ENCODE results near the gene ASF1A. TPM values are rescaled to one million over a fixed set of nuclear protein-coding genes. Genes with fewer than 3 reads are reported as not detected.

ASF1A gene
- total RNA-seq, 1 donor from 2014 or later = 6.8 TPM

GRCh38 chr6:118882314-118882905 is 11.5 kb upstream of the ASF1A start:
- intact Hi-C loops (cut with DNase I) = no loop called here
- no peaks in the 10 kb centered on the region for H3K27me3 ChIP-seq

GRCh38 chr6:118886641-118887040 is 7.3 kb upstream of the ASF1A start:
- no peak overlapping the region for H3K4me3 ChIP-seq
- intact Hi-C loops (cut with DNase I) = no loop called here
- no peaks in the 10 kb centered on the region for H3K9me3 ChIP-seq
- no peaks in the 10 kb centered on the region for H3K27me3 ChIP-seq
- no peak for TF ChIP-seq CTCF (IDR thresholded peaks at IDR 0.05)
- no peak for DNase-seq (ENCODE audit: low spot score in 2 of 2)
- no peak overlapping the region for H3K27ac ChIP-seq
- no peaks in the 10 kb centered on the region for H3K36me3 ChIP-seq
- H3K4me1 ChIP-seq = peaks cover 0 to 6% of the 10 kb centered on the region in 2 donors

More at GRCh38 chr6:118882314-118882905, 11.5 kb upstream of the ASF1A start:
- Histone ChIP-seq H3K4me3 (no peak overlapping the region), H3K36me3 (no peaks in the 10 kb centered on the region), H3K9me3 (no peaks in the 10 kb centered on the region), H3K27ac (no peak overlapping the region), H3K4me1 (no peaks in the 10 kb centered on the region)
- TF ChIP-seq CTCF (IDR thresholded peaks at IDR 0.05) = no peak
- DNase-seq (ENCODE audit: low spot score in 2 of 2) = no peak

GRCh38 chr6:118889163-118889562 is 4.8 kb upstream of the ASF1A start:
- no peak for TF ChIP-seq CTCF (IDR thresholded peaks at IDR 0.05)
- H3K27me3 ChIP-seq = no peaks in the 10 kb centered on the region
- DNase-seq (ENCODE audit: low spot score in 2 of 2) = no peak
- no peaks in the 10 kb centered on the region for H3K36me3 ChIP-seq
- intact Hi-C loops (cut with DNase I) = no loop called here
- peaks cover 0 to 15% of the 10 kb centered on the region in 2 donors for H3K4me1 ChIP-seq
- no peak overlapping the region for H3K4me3 ChIP-seq
- H3K27ac ChIP-seq = no peak overlapping the region
- H3K9me3 ChIP-seq = no peaks in the 10 kb centered on the region

- TF ChIP-seq CTCF (IDR thresholded peaks at IDR 0.05) = no peak
Observed at GRCh38 chr6:118890997-118891790, 2.8 kb upstream of the ASF1A start.

GRCh38 chr6:118892355-118892991 is 1.5 kb upstream of the ASF1A start:
- peak overlapping the region; percentile 85 to 93 for H3K27ac ChIP-seq
- H3K36me3 ChIP-seq = no peaks in the 10 kb centered on the region
- no peak for TF ChIP-seq CTCF (IDR thresholded peaks at IDR 0.05)
- peaks cover 0 to 20% of the 10 kb centered on the region in 2 donors for H3K4me1 ChIP-seq
- no peaks in the 10 kb centered on the region for H3K27me3 ChIP-seq
- intact Hi-C loops (cut with DNase I) = loop anchor here (5.0 to 10.0 kb wide), 5 partner anchors 222 to 1288 kb away; partner anchors contain the start of genes GOPC, MAN1A1 and PLN
- no peak for DNase-seq (ENCODE audit: low spot score in 2 of 2)
- H3K4me3 ChIP-seq = peak overlapping the region; percentile 82 to 95
- no peaks in the 10 kb centered on the region for H3K9me3 ChIP-seq

More at GRCh38 chr6:118890997-118891790, 2.8 kb upstream of the ASF1A start:
- H3K4me1 ChIP-seq = peaks cover 0 to 19% of the 10 kb centered on the region in 2 donors
- H3K27ac ChIP-seq = peak overlapping the region; percentile 85 to 93
- H3K27me3 ChIP-seq = no peaks in the 10 kb centered on the region
- DNase-seq (ENCODE audit: low spot score in 2 of 2) = no peak
- H3K9me3 ChIP-seq = no peaks in the 10 kb centered on the region
- no peaks in the 10 kb centered on the region for H3K36me3 ChIP-seq
- intact Hi-C loops (cut with DNase I) = loop anchor here (5.0 to 10.0 kb wide), 5 partner anchors 224 to 1286 kb away; partner anchors contain the start of genes GOPC, MAN1A1 and PLN
- H3K4me3 ChIP-seq = peak overlapping the region in 1 of 2 donors; percentile 8
